Prostate gland (tissue), 2 donors: ENCODE measurements around the gene PLVAP.

Experiments
- POLR2AphosphoS5 ChIP-seq: sonication (generic); formaldehyde crosslinking; IDR thresholded peaks from one replicate; pipeline ENCODE4 v1.6.1; 2017; ENCODE audit warnings: antibody characterized with exemption
- TF ChIP-seq, protein P1 (sequence below), 4 experiments: fragments of 200-600 bp in 2 of 4; fragments of 450-650 bp in 2 of 4; sonication (generic) in 2 of 4; IDR thresholded peaks; 1 replicate in 3 of 4; 2 replicates in 1 of 4; pipeline ENCODE4 v1.5.1; 2016 to 2019; ENCODE audit warnings: antibody characterized with exemption in 4 of 4, mild to moderate bottlenecking in 2 of 4, moderate library complexity in 2 of 4

DNA sequence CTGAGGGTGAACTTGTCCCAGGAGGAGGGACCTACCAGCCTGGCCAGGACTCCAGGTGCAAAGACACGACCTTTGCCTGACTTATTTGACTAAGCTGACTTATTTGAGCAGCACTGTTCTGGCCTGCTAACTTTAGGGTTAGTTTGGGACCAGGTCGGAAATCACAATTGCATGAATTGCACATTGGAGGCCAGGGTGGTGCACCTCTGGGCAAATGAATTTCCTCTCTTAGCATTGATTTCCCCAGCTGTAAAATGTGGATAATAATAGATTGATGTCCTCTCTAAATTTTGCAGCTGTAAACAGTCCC is 29.7 kb upstream of the PLVAP start:
- no peak for TF ChIP-seq POLR2AphosphoS5
- TF ChIP-seq, protein P1, sequence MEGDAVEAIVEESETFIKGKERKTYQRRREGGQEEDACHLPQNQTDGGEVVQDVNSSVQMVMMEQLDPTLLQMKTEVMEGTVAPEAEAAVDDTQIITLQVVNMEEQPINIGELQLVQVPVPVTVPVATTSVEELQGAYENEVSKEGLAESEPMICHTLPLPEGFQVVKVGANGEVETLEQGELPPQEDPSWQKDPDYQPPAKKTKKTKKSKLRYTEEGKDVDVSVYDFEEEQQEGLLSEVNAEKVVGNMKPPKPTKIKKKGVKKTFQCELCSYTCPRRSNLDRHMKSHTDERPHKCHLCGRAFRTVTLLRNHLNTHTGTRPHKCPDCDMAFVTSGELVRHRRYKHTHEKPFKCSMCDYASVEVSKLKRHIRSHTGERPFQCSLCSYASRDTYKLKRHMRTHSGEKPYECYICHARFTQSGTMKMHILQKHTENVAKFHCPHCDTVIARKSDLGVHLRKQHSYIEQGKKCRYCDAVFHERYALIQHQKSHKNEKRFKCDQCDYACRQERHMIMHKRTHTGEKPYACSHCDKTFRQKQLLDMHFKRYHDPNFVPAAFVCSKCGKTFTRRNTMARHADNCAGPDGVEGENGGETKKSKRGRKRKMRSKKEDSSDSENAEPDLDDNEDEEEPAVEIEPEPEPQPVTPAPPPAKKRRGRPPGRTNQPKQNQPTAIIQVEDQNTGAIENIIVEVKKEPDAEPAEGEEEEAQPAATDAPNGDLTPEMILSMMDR (IDR thresholded peaks at IDR 0.05) = no peak
